Lower leg skin (tissue), 3 donors: ENCODE measurements around the gene UPF1.

Source experiments
- CTCF ChIP-seq, 3 donors: fragments of 450-650 bp; IDR thresholded peaks; one replicate each; pipeline ENCODE4 v1.5.1; 2016; ENCODE audit warnings: antibody characterized with exemption in 3 of 3, mild to moderate bottlenecking in 3 of 3, moderate library complexity in 2 of 3
- POLR2A ChIP-seq, 2 donors: fragments of 450-650 bp; IDR thresholded peaks; one replicate each; pipeline ENCODE4 v1.6.1; 2016 to 2017; ENCODE audit warnings: antibody characterized with exemption in 2 of 2, mild to moderate bottlenecking in 1 of 2, moderate library complexity in 1 of 2

- no peak for TF ChIP-seq CTCF (IDR thresholded peaks at IDR 0.05)
- TF ChIP-seq POLR2A (IDR thresholded peaks at IDR 0.05), result no peak
These were observed 37.8 kb upstream of the UPF1 start for GRCh38 chr19:18794029-18794313.
